ENCODE results near the gene ISG20. TPM values are rescaled to one million over a fixed set of nuclear protein-coding genes. Genes with fewer than 3 reads are reported as not detected.

The ISG20 gene
- total and polyA plus RNA-seq, 2 donors (not counting 1 experiment from before 2014, with no cell fraction given), result 190 to 232 TPM

- Mint-ChIP-seq H3K4me1 (peaks cover 60% of the 10 kb centered on the region), H3K4me3 (peak overlapping the region; percentile 85), H3K27me3 (peaks cover 4% of the 10 kb centered on the region), H3K9me3 (ENCODE audit: insufficient read depth) (no peaks in the 10 kb centered on the region), H3K27ac (peak overlapping the region; percentile 90)
- intact Hi-C loops (cut with micrococcal nuclease), result loop anchor here (5.0 to 10.0 kb wide), 3 partner anchors 155 to 955 kb away; partner anchors contain the start of genes MRPL46, MRPS11 and TICRR
- Histone ChIP-seq H3K79me2 (ENCODE audit: control insufficient read depth, insufficient read depth, low read length) (peaks cover 67% of the 10 kb centered on the region), H3K9me3 (ENCODE audit: control extremely low read depth in 1 of 3, control insufficient read depth in 2 of 3, insufficient read depth in 1 of 3, low read length in 2 of 3) (no peaks in the 10 kb centered on the region), H3K4me1 (ENCODE audit: control insufficient read depth in 2 of 2, insufficient read depth in 2 of 2, low read length in 2 of 2) (peaks cover 50 to 64% of the 10 kb centered on the region in 2 donors), H2AFZ (ENCODE audit: insufficient read depth, low read depth, low read length, poor library complexity, severe bottlenecking) (peak overlapping the region; percentile 81), H3K27ac (ENCODE audit: low read length in 2 of 2) (peak overlapping the region; percentile 72 to 86), H3K36me3 (replicated peaks in 1 of 2; ENCODE audit: control extremely low read depth in 1 of 2, control insufficient read depth in 1 of 2, extremely low read depth in 1 of 2, insufficient read depth in 2 of 2, low read length in 1 of 2) (peaks cover 0 to 13% of the 10 kb centered on the region in 2 experiments), H3K4me3 (ENCODE audit: control extremely low read depth in 1 of 5, extremely low read depth in 1 of 5, insufficient read depth in 1 of 5, low read depth in 2 of 5, low read length in 4 of 5) (peak overlapping the region in 4 of 5 experiments; percentile 74 to 88 (median 82)), H4K20me1 (ENCODE audit: control insufficient read depth, insufficient read depth, low read length, poor library complexity, severe bottlenecking) (peaks cover 6% of the 10 kb centered on the region), H3K27me3 (replicated peaks in 1 of 4; ENCODE audit: control extremely low read depth in 1 of 4, control insufficient read depth in 3 of 4, insufficient read depth in 4 of 4, low read length in 3 of 4) (peaks cover 0 to 3% (median 0%) of the 10 kb centered on the region in 4 experiments), H3K9ac (ENCODE audit: low read length) (peak overlapping the region; percentile 80), H3K4me2 (replicated peaks; ENCODE audit: low read depth, low read length, poor library complexity, severe bottlenecking) (peak overlapping the region; percentile 95)
- POLR2A ChIA-PET, result interaction anchor here (1.4 kb wide), 1 partner anchor 16 kb away, joined by 4 read pairs; no protein-coding TSS in a partner anchor
- CTCF ChIA-PET, result interaction anchor here (0.8 to 2.2 kb wide), 5 partner anchors 10 to 212 kb away, joined by 4 to 21 read pairs (median 5); no protein-coding TSS in a partner anchor
- DNase-seq, result no peak
- no peak for TF ChIP-seq CTCF (IDR thresholded peaks at IDR 0.05)
- TF ChIP-seq EZH2 (IDR thresholded peaks at IDR 0.05; ENCODE audit: borderline replicate concordance, insufficient read depth, low read depth, low read length, poor library complexity, severe bottlenecking), result no peak
- WGBS (ENCODE audit: insufficient coverage), result 20% methylated on average over 1 of the region's 5 CpGs
- ATAC-seq (ENCODE audit: low read depth), result no peak
Measured at GRCh38 chr15:88622605-88622975, 16.2 kb upstream of the ISG20 start.

GRCh38 chr15:88623061-88623460, 15.8 kb upstream of the ISG20 start:
- ATAC-seq (ENCODE audit: low read depth), result no peak
- peaks cover 72% of the 10 kb centered on the region for H3K79me2 ChIP-seq (ENCODE audit: control insufficient read depth, insufficient read depth, low read length)
- POLR2A ChIA-PET, result no interaction called here
- no peaks in the 10 kb centered on the region for H3K9me3 ChIP-seq (ENCODE audit: control extremely low read depth in 1 of 3, control insufficient read depth in 2 of 3, insufficient read depth in 1 of 3, low read length in 2 of 3)
- peaks cover 6% of the 10 kb centered on the region for H4K20me1 ChIP-seq (ENCODE audit: control insufficient read depth, insufficient read depth, low read length, poor library complexity, severe bottlenecking)
- no peak for TF ChIP-seq CTCF (IDR thresholded peaks at IDR 0.05)
- TF ChIP-seq EZH2 (IDR thresholded peaks at IDR 0.05; ENCODE audit: borderline replicate concordance, insufficient read depth, low read depth, low read length, poor library complexity, severe bottlenecking), result no peak
- peaks cover 4% of the 10 kb centered on the region for H3K27me3 Mint-ChIP-seq
- peak; percentile 34 for DNase-seq
- H3K4me1 Mint-ChIP-seq, result peaks cover 65% of the 10 kb centered on the region
- H3K27me3 ChIP-seq (replicated peaks in 1 of 4; ENCODE audit: control extremely low read depth in 1 of 4, control insufficient read depth in 3 of 4, insufficient read depth in 4 of 4, low read length in 3 of 4), result peaks cover 0 to 3% (median 0%) of the 10 kb centered on the region in 4 experiments
- peak overlapping the region in 3 of 5 experiments; percentile 80 to 88 (median 83) for H3K4me3 ChIP-seq (ENCODE audit: control extremely low read depth in 1 of 5, extremely low read depth in 1 of 5, insufficient read depth in 1 of 5, low read depth in 2 of 5, low read length in 4 of 5)
- H3K4me2 ChIP-seq (replicated peaks; ENCODE audit: low read depth, low read length, poor library complexity, severe bottlenecking), result peak overlapping the region; percentile 95
- peak overlapping the region; percentile 80 for H3K9ac ChIP-seq (ENCODE audit: low read length)
- H3K27ac ChIP-seq (ENCODE audit: low read length in 2 of 2), result peak overlapping the region; percentile 72 to 86
- no peaks in the 10 kb centered on the region for H3K9me3 Mint-ChIP-seq (ENCODE audit: insufficient read depth)
- H3K4me1 ChIP-seq (ENCODE audit: control insufficient read depth in 2 of 2, insufficient read depth in 2 of 2, low read length in 2 of 2), result peaks cover 55 to 69% of the 10 kb centered on the region in 2 donors
- H3K27ac Mint-ChIP-seq, result peak overlapping the region; percentile 90
- no CpG with 5 or more reads among the region's 2 CpGs for WGBS (ENCODE audit: insufficient coverage)
- H2AFZ ChIP-seq (ENCODE audit: insufficient read depth, low read depth, low read length, poor library complexity, severe bottlenecking), result no peak overlapping the region
- H3K36me3 ChIP-seq (replicated peaks in 1 of 2; ENCODE audit: control extremely low read depth in 1 of 2, control insufficient read depth in 1 of 2, extremely low read depth in 1 of 2, insufficient read depth in 2 of 2, low read length in 1 of 2), result peaks cover 0 to 18% of the 10 kb centered on the region in 2 experiments
- intact Hi-C loops (cut with micrococcal nuclease), result loop anchor here (5.0 to 10.0 kb wide), 3 partner anchors 156 to 954 kb away; partner anchors contain the start of genes MRPL46, MRPS11 and TICRR
- H3K4me3 Mint-ChIP-seq, result peak overlapping the region; percentile 85
- CTCF ChIA-PET, result interaction anchor here (0.7 to 7.0 kb wide), 8 partner anchors 11 to 507 kb away, joined by 3 to 162 read pairs (median 26); partner anchors contain the start of genes MRPL46 and MRPS11

Data from B cell (primary cell).